Glutamatergic neuron (in vitro differentiated cells): ENCODE data around the gene UGGT2. TPM values are rescaled to one million over a fixed set of nuclear protein-coding genes. Genes with fewer than 3 reads are reported as not detected.

ENCODE experiments used
- DNase-seq: peaks from one replicate; pipeline ENCODE4 v3.0.0; 2022
- H3K27ac Mint-ChIP-seq: one replicate; pipeline ENCODE4 v1.8.0; 2020; ENCODE audit warnings: mild to moderate bottlenecking, mixed read lengths, inconsistent platforms; ENCODE audit not compliant: unreplicated experiment
- H3K27me3 Mint-ChIP-seq: one replicate; pipeline ENCODE4 v1.8.0; 2020; ENCODE audit warnings: mild to moderate bottlenecking, moderate library complexity, mixed read lengths, inconsistent platforms; ENCODE audit not compliant: unreplicated experiment
- H3K36me3 Mint-ChIP-seq: one replicate; pipeline ENCODE4 v1.8.0; 2020; ENCODE audit warnings: mild to moderate bottlenecking, mixed read lengths, inconsistent platforms; ENCODE audit not compliant: unreplicated experiment
- H3K4me1 Mint-ChIP-seq: one replicate; pipeline ENCODE4 v1.8.0; 2020; ENCODE audit warnings: mild to moderate bottlenecking, low read depth, mixed read lengths, inconsistent platforms; ENCODE audit not compliant: unreplicated experiment
- H3K4me3 Mint-ChIP-seq: one replicate; pipeline ENCODE4 v1.8.0; 2020; ENCODE audit warnings: mild to moderate bottlenecking, mixed read lengths, inconsistent platforms; ENCODE audit not compliant: unreplicated experiment
- H3K9me3 Mint-ChIP-seq: one replicate; pipeline ENCODE4 v1.8.0; 2020; ENCODE audit warnings: mild to moderate bottlenecking, moderate library complexity, mixed read lengths, inconsistent platforms; ENCODE audit not compliant: unreplicated experiment
- total RNA-seq: library from RNA; stranded (reverse); fragmentation: NEBNext Ultra II Directional; extraction: Animal tissue kit (Norgen Biotek cat#: 25700); gene quantifications from one replicate; pipeline ENCODE4 v1.2.1, GENCODE V29; 2021; ENCODE audit not compliant: unreplicated experiment
- TF ChIP-seq, protein P1 (sequence below): fragments of 200-600 bp; sonication (generic); IDR thresholded peaks from one replicate; pipeline ENCODE4 v1.5.0; 2021; ENCODE audit not compliant: partially characterized antibody, unreplicated experiment

The UGGT2 gene
- total RNA-seq, 1 donor from 2014 or later, result 34.6 TPM

DNA sequence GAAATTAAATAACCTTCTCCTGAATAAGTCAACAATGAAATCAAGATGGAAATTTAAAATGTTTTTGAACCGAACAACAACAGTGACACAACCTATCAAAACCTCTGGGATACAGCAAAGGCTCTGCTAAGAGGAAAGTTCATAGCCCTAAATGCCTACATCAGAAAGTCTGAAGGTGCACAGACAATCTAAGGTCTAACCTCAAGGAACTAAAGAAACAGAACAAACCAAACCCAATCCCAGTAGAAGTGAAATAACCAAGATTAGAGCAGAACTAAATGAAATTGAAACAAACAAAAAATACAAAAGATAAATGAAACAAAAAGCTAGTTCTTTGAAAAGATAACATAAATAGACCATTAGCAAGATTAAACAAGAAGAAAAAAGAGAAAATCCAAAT lies 9.0 kb downstream of the UGGT2 start:
- peaks cover 1% of the 10 kb centered on the region for H3K4me1 Mint-ChIP-seq

GRCh38 chr13:96041326-96042110 lies 11.7 kb downstream of the UGGT2 start:
- TF ChIP-seq, protein P1, sequence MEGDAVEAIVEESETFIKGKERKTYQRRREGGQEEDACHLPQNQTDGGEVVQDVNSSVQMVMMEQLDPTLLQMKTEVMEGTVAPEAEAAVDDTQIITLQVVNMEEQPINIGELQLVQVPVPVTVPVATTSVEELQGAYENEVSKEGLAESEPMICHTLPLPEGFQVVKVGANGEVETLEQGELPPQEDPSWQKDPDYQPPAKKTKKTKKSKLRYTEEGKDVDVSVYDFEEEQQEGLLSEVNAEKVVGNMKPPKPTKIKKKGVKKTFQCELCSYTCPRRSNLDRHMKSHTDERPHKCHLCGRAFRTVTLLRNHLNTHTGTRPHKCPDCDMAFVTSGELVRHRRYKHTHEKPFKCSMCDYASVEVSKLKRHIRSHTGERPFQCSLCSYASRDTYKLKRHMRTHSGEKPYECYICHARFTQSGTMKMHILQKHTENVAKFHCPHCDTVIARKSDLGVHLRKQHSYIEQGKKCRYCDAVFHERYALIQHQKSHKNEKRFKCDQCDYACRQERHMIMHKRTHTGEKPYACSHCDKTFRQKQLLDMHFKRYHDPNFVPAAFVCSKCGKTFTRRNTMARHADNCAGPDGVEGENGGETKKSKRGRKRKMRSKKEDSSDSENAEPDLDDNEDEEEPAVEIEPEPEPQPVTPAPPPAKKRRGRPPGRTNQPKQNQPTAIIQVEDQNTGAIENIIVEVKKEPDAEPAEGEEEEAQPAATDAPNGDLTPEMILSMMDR, result no peak
- Mint-ChIP-seq H3K27ac (no peak overlapping the region), H3K9me3 (peaks cover 3% of the 10 kb centered on the region), H3K27me3 (peaks cover 2% of the 10 kb centered on the region), H3K4me3 (no peak overlapping the region), H3K4me1 (peaks cover 1% of the 10 kb centered on the region), H3K36me3 (peaks cover 15% of the 10 kb centered on the region)
- no peak for DNase-seq

More for the DNA sequence above, 9.0 kb downstream of the UGGT2 start:
- Mint-ChIP-seq H3K27ac (no peak overlapping the region), H3K36me3 (peaks cover 16% of the 10 kb centered on the region), H3K27me3 (peaks cover 2% of the 10 kb centered on the region), H3K4me3 (no peak overlapping the region), H3K9me3 (peaks cover 3% of the 10 kb centered on the region)
- DNase-seq, result no peak
- TF ChIP-seq, protein P1, result no peak

DNA sequence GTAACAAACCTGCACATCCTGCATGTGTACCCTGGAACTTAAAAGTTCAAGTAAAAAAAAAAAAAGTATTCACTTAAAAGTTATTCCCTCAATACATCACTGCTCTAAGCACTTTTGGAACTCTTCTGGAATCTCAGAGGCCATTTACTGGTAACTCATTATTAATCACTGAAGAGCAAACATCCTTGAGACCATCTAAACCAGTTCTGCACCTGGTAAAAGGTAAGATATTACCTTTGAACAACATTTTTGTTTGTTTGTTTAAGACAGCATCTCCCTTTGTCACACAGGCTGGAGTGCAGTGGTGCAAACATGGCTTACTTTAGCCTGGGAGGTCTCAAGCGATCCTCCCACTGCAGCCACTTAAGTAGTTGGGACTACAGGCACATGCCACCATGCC lies 16.7 kb downstream of the UGGT2 start:
- Mint-ChIP-seq H3K4me1 (no peaks in the 10 kb centered on the region), H3K27ac (no peak overlapping the region), H3K4me3 (no peak overlapping the region), H3K9me3 (peaks cover 6% of the 10 kb centered on the region), H3K36me3 (peaks cover 4% of the 10 kb centered on the region), H3K27me3 (no peaks in the 10 kb centered on the region)
- DNase-seq, result no peak
- TF ChIP-seq, protein P1, result no peak

GRCh38 chr13:96034662-96035061 lies 18.5 kb downstream of the UGGT2 start:
- H3K36me3 Mint-ChIP-seq, result no peaks in the 10 kb centered on the region
- H3K27ac Mint-ChIP-seq, result no peak overlapping the region
- peaks cover 4% of the 10 kb centered on the region for H3K9me3 Mint-ChIP-seq
- H3K4me3 Mint-ChIP-seq, result no peak overlapping the region
- DNase-seq, result no peak
- TF ChIP-seq, protein P1, result no peak
- H3K27me3 Mint-ChIP-seq, result no peaks in the 10 kb centered on the region
- H3K4me1 Mint-ChIP-seq, result no peaks in the 10 kb centered on the region

DNA sequence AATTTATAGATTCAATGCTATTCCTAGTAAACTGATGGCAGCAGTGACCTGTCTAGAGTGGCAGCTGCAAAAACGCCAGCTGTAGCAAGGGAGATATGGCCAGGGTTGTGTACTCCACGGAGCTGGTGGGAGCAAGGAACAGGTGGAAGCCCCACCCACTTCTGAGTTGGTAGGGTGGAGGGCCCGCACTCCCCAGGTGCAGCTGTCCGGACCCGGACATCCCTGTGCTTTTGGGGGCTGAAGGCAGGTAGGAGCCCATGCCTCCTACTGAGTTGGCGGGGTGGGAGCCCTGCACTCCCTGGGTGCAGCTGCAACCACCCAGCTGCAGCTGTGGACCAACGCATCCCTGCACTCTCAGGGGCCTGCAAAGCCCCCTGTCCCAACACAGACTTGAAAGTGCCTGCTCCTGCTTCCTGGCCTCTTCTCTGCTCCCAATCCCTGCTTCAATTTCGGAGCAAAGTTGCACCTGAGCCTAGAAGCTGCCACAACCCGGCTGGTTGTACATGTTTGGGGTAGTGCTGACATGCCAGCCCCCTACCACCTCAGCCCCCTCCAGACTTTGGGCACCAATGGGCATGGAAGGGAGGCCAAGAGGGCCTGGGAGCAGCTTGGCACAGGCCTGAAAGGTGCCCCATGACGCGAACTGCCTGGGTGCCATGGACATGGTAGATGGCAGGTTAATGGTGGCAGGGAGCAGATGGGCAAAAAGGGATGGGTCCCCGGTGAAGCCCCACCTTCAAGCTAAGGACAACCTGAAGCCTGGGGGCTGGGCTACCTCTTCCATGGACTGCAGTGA lies 19.8 kb downstream of the UGGT2 start:
- H3K4me1 Mint-ChIP-seq, result no peaks in the 10 kb centered on the region
- no peaks in the 10 kb centered on the region for H3K27me3 Mint-ChIP-seq
- no peak overlapping the region for H3K4me3 Mint-ChIP-seq
- TF ChIP-seq, protein P1, result no peak
- no peak for DNase-seq
- no peak overlapping the region for H3K27ac Mint-ChIP-seq
- H3K36me3 Mint-ChIP-seq, result no peaks in the 10 kb centered on the region
- peaks cover 4% of the 10 kb centered on the region for H3K9me3 Mint-ChIP-seq
